ENCODE measurements around the gene RASGRF2. TPM values are rescaled to one million over a fixed set of nuclear protein-coding genes. Genes with fewer than 3 reads are reported as not detected.

Gene RASGRF2
- total and polyA plus RNA-seq, 8 donors = 1.1 to 2.7 (median 1.4) TPM

- Histone ChIP-seq H3K36me3 (no peaks in the 10 kb centered on the region), H3K4me1 (no peaks in the 10 kb centered on the region), H3K9me3 (no peaks in the 10 kb centered on the region), H3K27ac (no peak overlapping the region), H3K4me3 (no peak overlapping the region), H3K27me3 (no peaks in the 10 kb centered on the region)
- WGBS, 2 donors = 48 to 57% methylated on average over 5 of the region's 5 CpGs
- DNase-seq (no peak), FAIRE-seq (no peak), ATAC-seq (no peak)
- intact Hi-C loops (cut with DNase I) = no loop called here
- no peak for TF ChIP-seq CTCF (IDR thresholded peaks at IDR 0.05)
Observed at GRCh38 chr5:80951366-80951765, 8.8 kb upstream of the RASGRF2 start.

GRCh38 chr5:80953587-80953986 lies 6.6 kb upstream of the RASGRF2 start:
- no peak for DNase-seq
- Histone ChIP-seq H3K27ac (no peak overlapping the region), H3K27me3 (no peaks in the 10 kb centered on the region), H3K9me3 (no peaks in the 10 kb centered on the region), H3K36me3 (no peaks in the 10 kb centered on the region), H3K4me1 (no peaks in the 10 kb centered on the region), H3K4me3 (no peak overlapping the region)
- no peak for TF ChIP-seq CTCF (IDR thresholded peaks at IDR 0.05)
- intact Hi-C loops (cut with DNase I) = no loop called here
- FAIRE-seq = no peak
- WGBS, 2 donors = 71 to 87% methylated on average over 5 of the region's 5 CpGs
- ATAC-seq = no peak

- no peak for ATAC-seq
- Histone ChIP-seq H3K4me1 (no peaks in the 10 kb centered on the region), H3K27me3 (no peaks in the 10 kb centered on the region), H3K36me3 (no peaks in the 10 kb centered on the region), H3K9me3 (no peaks in the 10 kb centered on the region), H3K27ac (no peak overlapping the region), H3K4me3 (no peak overlapping the region)
- intact Hi-C loops (cut with DNase I) = no loop called here
- 64 to 76% methylated on average over 2 of the region's 2 CpGs for WGBS, 2 donors
- TF ChIP-seq CTCF (IDR thresholded peaks at IDR 0.05) = no peak
- DNase-seq = no peak
- no peak for FAIRE-seq
Observed at GRCh38 chr5:80955082-80955590, 5.0 kb upstream of the RASGRF2 start.

- H3K4me3 ChIP-seq = no peak overlapping the region
- no peaks in the 10 kb centered on the region for H3K4me1 ChIP-seq
- no peak for DNase-seq
- no peak overlapping the region for H3K27ac ChIP-seq
- TF ChIP-seq CTCF (IDR thresholded peaks at IDR 0.05) = no peak
- intact Hi-C loops (cut with DNase I) = no loop called here
- no peak for FAIRE-seq
- no peak for ATAC-seq
- H3K9me3 ChIP-seq = no peaks in the 10 kb centered on the region
- WGBS, 2 donors = 50 to 55% methylated on average over 7 of the region's 7 CpGs
- no peaks in the 10 kb centered on the region for H3K27me3 ChIP-seq
- H3K36me3 ChIP-seq = no peaks in the 10 kb centered on the region
Observed at GRCh38 chr5:80956272-80956671, 3.9 kb upstream of the RASGRF2 start.

- no peak for ATAC-seq
- H3K36me3 ChIP-seq = no peaks in the 10 kb centered on the region
- no peak for FAIRE-seq
- H3K4me1 ChIP-seq = peaks cover 0 to 5% (median 0%) of the 10 kb centered on the region in 3 donors
- no peak overlapping the region for H3K27ac ChIP-seq
- no peak for TF ChIP-seq CTCF (IDR thresholded peaks at IDR 0.05)
- DNase-seq = no peak
- intact Hi-C loops (cut with DNase I) = no loop called here
- WGBS, 2 donors = 55 to 57% methylated on average over 6 of the region's 6 CpGs
- peaks cover 0 to 4% (median 0%) of the 10 kb centered on the region in 4 donors for H3K27me3 ChIP-seq
- H3K9me3 ChIP-seq = no peaks in the 10 kb centered on the region
- H3K4me3 ChIP-seq = no peak overlapping the region
Observed at GRCh38 chr5:80957031-80957761, 3.0 kb upstream of the RASGRF2 start.
